Astrocyte of the spinal cord (primary cell): ENCODE results near the gene PRG3.
"Not testable (repeated sequence)": the region's sequence is repeated elsewhere in the genome, so short reads cannot be mapped to it uniquely, and the experiment has no call there.

Source experiments
- DNase-seq: peaks from one replicate; pipeline ENCODE4 v3.0.0; 2011; ENCODE audit warnings: low read depth, low spot score
- H3K4me3 ChIP-seq: 2 replicates; pipeline ENCODE4 v1.5.1; 2011; ENCODE audit warnings: low read depth, mild to moderate bottlenecking, low read length, moderate library complexity
- in situ Hi-C: cut with HindIII; loops from 2 replicates; pipeline ENCODE4 v1.10.0; 2017; ENCODE audit warnings: low sequenced_read_pairs
- TF ChIP-seq, protein P1 (sequence below): IDR thresholded peaks from 2 replicates; pipeline ENCODE4 v1.5.1; 2012; ENCODE audit warnings: low read depth, mild to moderate bottlenecking, low read length, inconsistent platforms

PRG3 gene

DNA sequence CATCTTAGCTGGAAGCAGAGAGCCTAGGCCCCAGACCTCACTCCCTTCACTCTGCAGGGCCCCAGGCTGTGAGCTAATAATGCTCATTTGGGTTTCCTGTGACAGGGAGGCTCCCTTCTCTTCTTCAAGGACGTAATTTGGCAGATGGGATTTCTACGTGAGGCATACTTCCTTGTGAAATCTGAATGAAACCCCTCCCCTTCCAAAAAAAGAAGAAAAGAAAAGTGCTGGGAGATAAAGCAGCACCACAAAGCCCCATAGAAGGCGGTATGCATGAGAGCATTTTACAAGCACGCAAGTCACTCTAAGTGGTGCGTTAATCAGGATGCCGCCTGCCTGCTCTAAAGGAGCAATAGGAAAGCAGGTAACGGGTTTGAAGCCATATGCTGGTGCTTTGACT is 37.1 kb downstream of the PRG3 start:
- no peak overlapping the region for H3K4me3 ChIP-seq
- in situ Hi-C loops: no loop called here
- DNase-seq: no peak
- TF ChIP-seq, protein P1, sequence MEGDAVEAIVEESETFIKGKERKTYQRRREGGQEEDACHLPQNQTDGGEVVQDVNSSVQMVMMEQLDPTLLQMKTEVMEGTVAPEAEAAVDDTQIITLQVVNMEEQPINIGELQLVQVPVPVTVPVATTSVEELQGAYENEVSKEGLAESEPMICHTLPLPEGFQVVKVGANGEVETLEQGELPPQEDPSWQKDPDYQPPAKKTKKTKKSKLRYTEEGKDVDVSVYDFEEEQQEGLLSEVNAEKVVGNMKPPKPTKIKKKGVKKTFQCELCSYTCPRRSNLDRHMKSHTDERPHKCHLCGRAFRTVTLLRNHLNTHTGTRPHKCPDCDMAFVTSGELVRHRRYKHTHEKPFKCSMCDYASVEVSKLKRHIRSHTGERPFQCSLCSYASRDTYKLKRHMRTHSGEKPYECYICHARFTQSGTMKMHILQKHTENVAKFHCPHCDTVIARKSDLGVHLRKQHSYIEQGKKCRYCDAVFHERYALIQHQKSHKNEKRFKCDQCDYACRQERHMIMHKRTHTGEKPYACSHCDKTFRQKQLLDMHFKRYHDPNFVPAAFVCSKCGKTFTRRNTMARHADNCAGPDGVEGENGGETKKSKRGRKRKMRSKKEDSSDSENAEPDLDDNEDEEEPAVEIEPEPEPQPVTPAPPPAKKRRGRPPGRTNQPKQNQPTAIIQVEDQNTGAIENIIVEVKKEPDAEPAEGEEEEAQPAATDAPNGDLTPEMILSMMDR: no peak

GRCh38 chr11:57342702-57343101 is 38.2 kb downstream of the PRG3 start:
- TF ChIP-seq, protein P1: no peak
- DNase-seq: no peak
- in situ Hi-C loops: no loop called here
- H3K4me3 ChIP-seq: no peak overlapping the region

GRCh38 chr11:57341250-57341808 is 39.6 kb downstream of the PRG3 start:
- TF ChIP-seq, protein P1: no peak
- in situ Hi-C loops: no loop called here
- no peak for DNase-seq
- no peak overlapping the region for H3K4me3 ChIP-seq

DNA sequence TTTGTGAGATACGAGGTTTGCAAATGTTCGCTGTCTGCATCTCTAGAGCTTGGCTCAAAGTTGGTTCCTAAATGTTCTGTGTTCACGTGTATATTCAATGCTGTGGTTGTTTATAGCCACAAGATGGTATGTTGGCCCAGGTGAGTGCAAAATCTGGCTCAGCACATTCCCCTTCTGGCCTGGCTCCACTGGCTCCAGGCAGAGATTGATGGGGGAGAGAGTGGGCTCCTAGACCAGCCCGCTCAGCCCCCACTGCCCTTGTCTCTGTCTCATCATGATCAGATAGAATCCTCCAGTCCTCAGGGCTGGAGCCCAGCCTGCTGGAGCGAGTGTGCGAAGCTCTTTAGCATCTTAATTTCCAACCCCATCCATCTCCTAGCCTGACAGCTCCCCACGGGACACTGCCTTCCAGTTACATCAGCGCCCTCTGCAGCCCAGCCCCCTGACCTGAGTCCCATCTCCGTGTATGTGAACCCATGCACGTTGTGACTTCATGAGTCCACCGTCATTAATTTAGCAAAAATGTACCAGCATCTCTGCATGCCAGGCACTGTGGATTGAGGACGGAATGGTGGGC is 40.8 kb downstream of the PRG3 start:
- TF ChIP-seq, protein P1: no peak
- DNase-seq: no peak
- in situ Hi-C loops: no loop called here

DNA sequence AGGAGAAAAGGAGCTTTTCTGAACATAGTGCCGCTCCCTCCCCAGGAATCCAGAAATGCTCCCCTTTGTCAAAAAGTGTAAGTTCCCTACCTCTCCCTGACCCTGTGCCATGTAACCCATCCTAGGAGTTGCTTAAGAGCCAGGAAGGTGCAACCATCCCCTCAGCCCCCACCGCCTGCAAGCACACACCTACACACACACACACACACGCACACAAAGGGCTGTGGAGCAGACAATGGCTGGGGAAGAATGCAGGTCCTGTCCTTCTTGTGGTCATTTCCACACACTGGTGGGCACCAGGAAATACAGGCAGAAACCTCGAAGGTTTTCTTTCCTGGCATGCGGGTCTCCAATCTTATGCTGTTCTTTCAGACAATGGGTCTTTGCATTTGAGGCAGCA is 41.6 kb downstream of the PRG3 start:
- H3K4me3 ChIP-seq: no peak overlapping the region
- DNase-seq: no peak
- TF ChIP-seq, protein P1: no peak
- in situ Hi-C loops: no loop called here

More for the DNA sequence above, 40.8 kb downstream of the PRG3 start:
- H3K4me3 ChIP-seq: no peak overlapping the region

DNA sequence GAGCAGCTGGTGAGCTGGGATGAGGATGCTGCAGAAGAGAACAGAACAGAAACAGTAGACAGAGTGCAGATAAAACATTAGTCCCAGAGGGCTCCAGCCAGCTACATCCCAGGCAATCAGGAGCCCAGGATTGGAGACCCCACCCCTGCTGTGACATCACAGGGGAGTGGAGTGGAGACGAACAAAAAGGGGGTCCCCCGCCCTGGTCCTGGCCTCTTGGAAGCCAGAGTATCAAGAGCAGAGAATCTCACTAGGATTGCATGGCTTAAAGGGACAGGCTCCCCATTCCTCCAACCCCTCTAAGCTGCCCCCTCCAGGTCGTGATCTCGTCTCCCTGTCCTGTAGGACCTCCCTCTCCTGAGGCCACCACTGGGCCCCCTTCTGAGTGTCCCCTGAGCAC is 42.8 kb downstream of the PRG3 start, which contains the start of gene P2RX3:
Gene P2RX3, plus strand, starts transcription at position 211 of the 400 bp plus-strand sequence. CDS start 199 bp downstream, outside the sequence.
- no peak for DNase-seq
- in situ Hi-C loops: no loop called here
- TF ChIP-seq, protein P1: no peak
- no peak within 1 kb of the TSS for H3K4me3 ChIP-seq

DNA sequence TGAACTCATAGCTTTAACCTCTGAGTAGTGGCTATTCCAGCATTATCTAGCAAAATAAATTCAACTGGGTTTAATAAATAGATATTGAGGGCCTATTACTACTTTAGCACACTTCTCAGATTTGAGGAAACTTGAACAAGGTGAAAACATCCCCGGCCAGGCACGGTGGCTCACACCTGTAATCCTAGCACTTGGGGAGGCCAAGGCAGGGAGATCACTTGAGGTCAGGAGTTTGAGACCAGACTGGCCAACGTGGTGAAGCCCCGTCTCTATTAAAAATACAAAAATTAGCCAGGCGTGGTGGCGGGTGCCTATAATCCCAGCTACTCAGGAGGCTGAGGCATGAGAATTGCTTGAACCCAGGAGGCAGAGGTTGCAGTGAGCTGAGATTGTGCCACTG is 44.1 kb downstream of the PRG3 start:
- DNase-seq, H3K4me3 ChIP-seq, in situ Hi-C loops: not testable (repeated sequence)
